Measurements from ENCODE around the gene PRKCB.

- TF ChIP-seq, protein P1, sequence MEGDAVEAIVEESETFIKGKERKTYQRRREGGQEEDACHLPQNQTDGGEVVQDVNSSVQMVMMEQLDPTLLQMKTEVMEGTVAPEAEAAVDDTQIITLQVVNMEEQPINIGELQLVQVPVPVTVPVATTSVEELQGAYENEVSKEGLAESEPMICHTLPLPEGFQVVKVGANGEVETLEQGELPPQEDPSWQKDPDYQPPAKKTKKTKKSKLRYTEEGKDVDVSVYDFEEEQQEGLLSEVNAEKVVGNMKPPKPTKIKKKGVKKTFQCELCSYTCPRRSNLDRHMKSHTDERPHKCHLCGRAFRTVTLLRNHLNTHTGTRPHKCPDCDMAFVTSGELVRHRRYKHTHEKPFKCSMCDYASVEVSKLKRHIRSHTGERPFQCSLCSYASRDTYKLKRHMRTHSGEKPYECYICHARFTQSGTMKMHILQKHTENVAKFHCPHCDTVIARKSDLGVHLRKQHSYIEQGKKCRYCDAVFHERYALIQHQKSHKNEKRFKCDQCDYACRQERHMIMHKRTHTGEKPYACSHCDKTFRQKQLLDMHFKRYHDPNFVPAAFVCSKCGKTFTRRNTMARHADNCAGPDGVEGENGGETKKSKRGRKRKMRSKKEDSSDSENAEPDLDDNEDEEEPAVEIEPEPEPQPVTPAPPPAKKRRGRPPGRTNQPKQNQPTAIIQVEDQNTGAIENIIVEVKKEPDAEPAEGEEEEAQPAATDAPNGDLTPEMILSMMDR (IDR thresholded peaks at IDR 0.05) = no peak
- no peak for TF ChIP-seq POLR2A (IDR thresholded peaks at IDR 0.05)
Measured at GRCh38 chr16:24075302-24075701, 239.5 kb downstream of the PRKCB start.
